GM13977 (cell line): ENCODE results near the gene SMARCAD1.
"Not testable (repeated sequence)": the region's sequence is repeated elsewhere in the genome, so short reads cannot be mapped to it uniquely, and the experiment has no call there.

Source experiments
- DNase-seq: peaks from one replicate; pipeline ENCODE4 v3.0.0; 2012; ENCODE audit warnings: low spot score
- CTCF ChIP-seq: IDR thresholded peaks from 2 replicates; pipeline ENCODE4 v1.5.1; 2012; ENCODE audit warnings: mild to moderate bottlenecking, control low read depth; ENCODE audit not compliant: insufficient read depth; ENCODE audit errors: extremely low read depth, missing control alignments
- in situ Hi-C: fragments of 300-500 bp; cut with MboI; formaldehyde crosslinking; loops from one replicate; pipeline ENCODE4 v1.12.0; 2022; ENCODE audit warnings: low sequenced_read_pairs, low pct_unique_long_range_greater_than_20kb, mixed read lengths, inconsistent platforms; ENCODE audit not compliant: unreplicated experiment

Gene SMARCAD1

GRCh38 chr4:94274912-94275311 lies 67.2 kb downstream of the SMARCAD1 start:
- in situ Hi-C loops: no loop called here
- DNase-seq: no peak
- no peak for TF ChIP-seq CTCF

GRCh38 chr4:94276204-94276603 lies 68.5 kb downstream of the SMARCAD1 start:
- no peak for TF ChIP-seq CTCF
- in situ Hi-C loops: no loop called here
- no peak for DNase-seq

- in situ Hi-C loops: no loop called here
- DNase-seq: no peak
- TF ChIP-seq CTCF: no peak
Observed at GRCh38 chr4:94277534-94277933, 69.9 kb downstream of the SMARCAD1 start.

GRCh38 chr4:94278781-94279180 lies 71.1 kb downstream of the SMARCAD1 start:
- in situ Hi-C loops: no loop called here
- no peak for DNase-seq
- no peak for TF ChIP-seq CTCF

GRCh38 chr4:94284889-94285288 lies 77.2 kb downstream of the SMARCAD1 start:
- no peak for TF ChIP-seq CTCF
- no peak for DNase-seq
- in situ Hi-C loops: no loop called here

GRCh38 chr4:94285666-94286065 lies 78.0 kb downstream of the SMARCAD1 start:
- no peak for TF ChIP-seq CTCF
- no peak for DNase-seq
- in situ Hi-C loops: no loop called here

- TF ChIP-seq CTCF: no peak
- no peak for DNase-seq
- in situ Hi-C loops: no loop called here
Observed at GRCh38 chr4:94290245-94290644, 82.6 kb downstream of the SMARCAD1 start.

- in situ Hi-C loops, DNase-seq: not testable (repeated sequence)
Observed at GRCh38 chr4:94293981-94294380, 86.3 kb downstream of the SMARCAD1 start.

- in situ Hi-C loops, DNase-seq: not testable (repeated sequence)
Observed at GRCh38 chr4:94295473-94295872, 87.8 kb downstream of the SMARCAD1 start.
